Measurements from ENCODE around the gene UBE4B. TPM values are rescaled to one million over a fixed set of nuclear protein-coding genes. Genes with fewer than 3 reads are reported as not detected.

The UBE4B gene
- polyA plus RNA-seq, 4 donors, result 47.9 to 60.4 (median 53.0) TPM

Other genes starting within 250 kb of the UBE4B start
- gene CLSTN1, start 209.0 kb upstream of the UBE4B start, polyA plus RNA-seq (ENCODE audit: insufficient read length in 4 of 4), result 100 to 1,000 TPM; 134 to 167 (median 156) TPM
- 10 to 100 TPM; 31.3 to 50.1 (median 32.3) TPM for gene CTNNBIP1, start 122.7 kb upstream of the UBE4B start, polyA plus RNA-seq (ENCODE audit: insufficient read length in 4 of 4)
- 10 to 100 TPM; 57.2 to 72.4 (median 67.1) TPM for gene LZIC, start 89.6 kb upstream of the UBE4B start, polyA plus RNA-seq (ENCODE audit: insufficient read length in 4 of 4)
- 10 to 100 TPM; 18.7 to 26.7 (median 21.2) TPM for gene NMNAT1, start 89.5 kb upstream of the UBE4B start, polyA plus RNA-seq (ENCODE audit: insufficient read length in 4 of 4)
- 10 to 100 TPM; 19.2 to 38.9 (median 26.8) TPM for gene RBP7, start 35.7 kb upstream of the UBE4B start, polyA plus RNA-seq (ENCODE audit: insufficient read length in 4 of 4)
- gene KIF1B, start 177.6 kb downstream of the UBE4B start, polyA plus RNA-seq (ENCODE audit: insufficient read length in 4 of 4), result 10 to 100 TPM; 39.2 to 51.4 (median 42.2) TPM

Data from left renal cortex interstitium (tissue), 4 donors.